Stimulated activated CD8-positive, alpha-beta memory T cell treated with anti-CD3 and anti-CD28 coated beads, Interleukin-7, amount 100 ng/mL, for 48 hours (primary cell): Measurements from ENCODE around the gene RPL28.

ENCODE experiments used
- DNase-seq, 2 donors: peaks; one replicate each; pipeline ENCODE4 v3.0.0-alpha.2; 2020; ENCODE audit warnings: low read depth in 1 of 2; ENCODE audit errors: extremely low read depth in 1 of 2

The RPL28 gene

GRCh38 chr19:55372316-55373081 lies 13.2 kb upstream of the RPL28 start:
- DNase-seq: no peak

GRCh38 chr19:55373306-55373992 lies 12.3 kb upstream of the RPL28 start:
- DNase-seq: no peak

DNA sequence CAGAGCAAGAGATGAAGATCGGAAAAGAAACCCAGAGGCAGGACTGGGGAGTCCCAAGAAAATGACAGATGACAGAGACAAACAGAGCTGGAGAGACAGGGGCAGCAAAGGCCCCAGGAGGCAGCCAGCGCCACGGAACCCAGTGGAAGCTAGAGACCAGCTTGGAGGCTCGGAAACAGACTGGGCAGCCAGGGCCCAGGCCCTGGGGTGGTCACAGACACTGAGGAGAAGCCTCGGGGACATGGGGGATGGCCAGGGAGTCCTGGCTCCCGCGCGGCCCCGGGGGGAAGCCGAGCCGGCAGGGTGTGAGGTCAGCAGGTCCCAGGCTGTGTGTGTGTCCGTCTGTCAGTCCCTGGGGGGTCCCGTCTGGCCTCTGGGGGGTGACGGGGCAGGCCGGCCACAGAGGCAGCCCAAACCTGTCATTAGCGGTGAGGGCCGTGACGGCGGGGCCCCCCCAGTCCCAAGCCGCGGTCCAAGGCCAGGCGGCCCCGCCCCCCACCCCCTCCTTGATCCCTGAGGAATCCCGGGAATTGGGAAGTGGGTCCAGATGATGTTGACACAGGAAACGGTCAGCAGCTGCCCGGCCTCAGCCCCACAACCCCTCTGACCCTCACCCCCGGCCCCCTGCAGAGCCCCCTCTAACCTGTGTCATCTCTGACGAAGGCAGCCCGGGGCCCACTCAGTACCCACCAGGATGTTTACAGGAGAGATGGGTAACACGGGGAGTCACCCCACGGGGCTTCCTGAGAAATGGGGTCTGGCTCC lies 11.6 kb upstream of the RPL28 start:
- DNase-seq: no peak

- DNase-seq: no peak
Observed at GRCh38 chr19:55376241-55376933, 9.3 kb upstream of the RPL28 start, which contains the start of gene TMEM190. TMEM190 (plus strand) TSS chr19:55376826; CDS start chr19:55376854, 28 bp downstream.

- no peak for DNase-seq
Observed at GRCh38 chr19:55377356-55378131, 8.2 kb upstream of the RPL28 start.

DNA sequence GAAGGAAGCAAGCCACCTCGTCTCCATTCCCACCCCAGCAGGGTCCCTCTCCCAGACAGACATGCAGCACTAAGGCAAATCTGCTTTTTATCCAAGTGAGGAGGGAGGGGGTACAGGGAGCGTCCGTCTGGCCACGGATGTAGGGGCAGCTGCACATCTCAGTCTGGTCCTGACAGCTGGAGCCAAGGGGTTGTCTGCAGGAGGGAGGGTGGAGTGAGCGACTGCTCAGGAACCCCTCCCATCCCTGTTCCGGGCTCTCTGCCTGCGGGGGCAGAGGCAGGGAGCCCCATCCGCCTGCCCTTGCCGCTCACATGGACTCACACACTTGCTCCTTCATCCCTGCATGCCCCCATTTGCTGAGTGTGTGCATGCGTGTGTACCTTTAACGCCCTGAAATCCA lies 6.6 kb upstream of the RPL28 start:
- no peak for DNase-seq

GRCh38 chr19:55382013-55382412 lies 3.7 kb upstream of the RPL28 start:
- DNase-seq: no peak

GRCh38 chr19:55382522-55383054 lies 3.1 kb upstream of the RPL28 start:
- no peak for DNase-seq

- no peak for DNase-seq
Observed at GRCh38 chr19:55383279-55384130, 2.2 kb upstream of the RPL28 start.

DNA sequence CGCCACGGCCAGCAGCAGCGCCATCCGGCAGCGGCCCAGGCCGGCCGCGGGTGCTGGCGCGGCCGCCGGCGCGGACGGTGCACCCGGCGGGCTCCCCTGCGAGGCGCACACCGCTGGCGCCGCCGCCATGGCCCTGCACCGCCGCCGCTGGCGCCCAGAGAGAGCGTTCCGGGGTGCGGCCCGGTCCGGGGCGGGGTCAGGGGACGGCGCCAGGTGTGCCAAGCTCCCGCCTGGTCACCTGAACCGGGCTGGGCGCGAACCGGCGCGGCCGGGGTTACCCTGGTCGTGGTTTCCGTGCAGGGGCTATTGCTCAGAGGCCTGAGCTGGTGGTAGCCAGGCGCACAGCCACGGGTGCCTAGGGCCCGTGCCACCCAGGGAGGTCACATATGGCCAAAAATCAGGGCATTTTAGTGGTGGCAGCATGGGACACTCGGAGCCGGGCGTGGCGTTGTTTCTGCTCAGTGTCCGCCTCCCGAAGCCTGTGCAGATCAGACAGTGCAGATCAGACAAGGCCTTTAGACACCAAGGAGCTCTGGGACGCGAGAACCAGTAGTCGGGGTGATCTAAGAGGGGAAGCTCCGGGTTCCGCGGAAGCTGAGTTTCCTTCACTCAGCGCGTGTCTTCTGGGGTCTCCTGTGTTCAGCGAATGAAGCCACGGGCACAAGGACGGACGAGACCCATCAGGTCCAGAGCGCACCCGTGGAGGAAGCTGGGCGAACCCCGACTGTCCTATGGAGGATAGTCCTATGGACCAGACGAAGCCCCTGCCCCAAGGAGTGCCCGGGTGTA lies 1.4 kb upstream of the RPL28 start, which contains the start of gene TMEM238:
Gene TMEM238 (minus strand): TSS at position 162 of the 789 bp plus-strand sequence. CDS start 33 bp downstream, at position 129.
- no peak for DNase-seq

GRCh38 chr19:55384920-55385723 lies 610 bp upstream of the RPL28 start:
- DNase-seq: peak; percentile 86 to 93

GRCh38 chr19:55386493-55386971 lies 800 bp downstream of the RPL28 start:
- DNase-seq: no peak

- no peak for DNase-seq
Observed at GRCh38 chr19:55387736-55388497, 2.2 kb downstream of the RPL28 start.

DNA sequence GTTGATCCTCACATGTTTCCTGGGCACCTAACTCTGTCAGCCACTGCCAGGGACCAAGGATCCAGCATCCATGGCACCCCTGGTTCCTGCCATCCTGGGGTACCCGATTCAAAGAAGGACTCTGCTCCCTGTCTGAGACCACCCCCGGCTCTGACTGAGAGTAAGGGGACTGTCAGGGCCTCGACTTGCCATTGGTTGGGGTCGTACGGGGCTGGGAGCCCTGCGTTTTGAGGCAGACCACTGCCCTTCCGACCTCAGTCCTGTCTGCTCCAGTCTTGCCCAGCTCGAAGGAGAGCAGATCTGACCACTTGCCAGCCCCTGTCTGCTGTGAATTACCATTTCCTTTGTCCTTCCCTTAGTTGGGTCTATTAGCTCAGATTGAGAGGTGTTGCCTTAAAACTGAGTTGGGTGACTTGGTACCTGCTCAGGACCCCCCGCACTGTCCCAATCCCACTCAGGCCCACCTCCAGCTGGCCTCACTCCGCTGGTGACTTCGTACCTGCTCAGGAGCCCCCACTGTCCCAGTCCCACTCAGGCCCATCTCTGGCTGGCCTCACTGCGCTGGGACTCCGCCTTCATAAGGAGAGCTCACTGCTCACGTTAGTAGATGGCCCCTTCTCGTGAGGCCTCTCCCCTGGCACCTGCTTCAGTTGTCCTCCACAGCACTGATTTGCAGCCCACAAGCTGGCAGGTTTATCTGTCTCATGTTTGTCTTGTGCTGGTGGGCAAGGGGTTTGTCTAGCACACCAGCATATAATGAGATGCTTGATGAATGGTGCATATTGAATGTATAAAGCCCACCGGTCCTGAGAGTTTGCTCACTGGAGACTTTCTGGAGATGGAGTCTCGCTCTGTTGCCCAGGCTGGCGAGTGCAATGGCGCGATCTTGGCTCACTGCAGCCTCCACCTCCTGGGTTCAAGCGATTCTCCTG lies 3.9 kb downstream of the RPL28 start:
- no peak for DNase-seq

GRCh38 chr19:55390461-55390880 lies 4.7 kb downstream of the RPL28 start:
- no peak for DNase-seq
